HG03103 (cell line): ENCODE data around the gene PGK2.

Experiments
- ATAC-seq: cut with Tn5 transposase; IDR thresholded peaks from one replicate; pipeline ENCODE4 v1.9.1; 2021; ENCODE audit warnings: low read depth; ENCODE audit not compliant: unreplicated experiment

Gene PGK2

DNA sequence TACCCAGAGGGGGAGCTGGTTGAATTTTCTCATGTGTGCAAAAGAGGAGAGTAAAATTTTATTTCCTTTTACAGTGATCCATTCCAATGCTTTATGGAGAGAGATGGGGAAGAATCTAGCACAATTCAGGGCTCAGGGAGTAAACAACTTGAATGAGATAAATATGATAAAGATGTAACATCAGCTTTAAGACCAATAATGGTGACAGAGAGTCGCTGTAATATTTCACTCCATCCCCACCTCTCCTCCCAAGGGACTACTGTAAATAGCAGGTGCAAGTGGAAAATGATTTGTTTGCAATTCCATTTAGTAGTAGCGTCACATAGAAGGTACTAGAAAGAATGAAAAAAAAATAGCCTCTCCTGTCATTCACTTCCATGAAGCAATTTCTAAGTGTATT lies 47.7 kb downstream of the PGK2 start:
- no peak for ATAC-seq

DNA sequence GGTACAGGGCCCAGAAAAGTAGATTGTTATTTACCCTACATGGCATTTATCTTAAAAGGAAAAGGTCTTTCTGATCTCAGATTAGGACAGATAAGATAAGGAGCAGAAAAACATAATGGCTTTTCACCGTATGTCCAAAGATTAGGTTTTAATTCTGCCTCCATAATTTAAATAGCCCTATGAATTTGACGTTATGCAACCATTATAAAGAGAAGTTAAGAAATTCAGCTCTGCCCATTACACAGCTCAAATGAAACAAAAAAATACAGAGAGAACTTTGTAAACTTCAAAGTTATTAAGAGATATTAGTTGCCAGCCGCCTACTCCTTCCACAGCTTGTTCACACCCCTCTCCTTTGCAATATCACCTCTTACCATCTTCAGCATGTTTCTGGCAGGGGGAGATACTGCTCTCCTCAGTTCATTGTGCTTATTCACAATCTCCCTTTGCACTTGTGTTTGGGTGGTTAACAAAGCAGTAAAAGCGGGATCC lies 51.0 kb downstream of the PGK2 start:
- no peak for ATAC-seq
